ENCODE results near the gene XNDC1N.

XNDC1N gene

GRCh38 chr11:71927820-71928736 lies at the start of gene XNDC1N:
Gene XNDC1N (minus strand): TSS chr11:71928594. CDS start chr11:71923353, 5,241 bp downstream.
- peak; percentile 88 for DNase-seq (ENCODE audit: low spot score)

- DNase-seq (ENCODE audit: low spot score): peak; percentile 59
Observed at GRCh38 chr11:71977743-71978418, 49.5 kb upstream of the XNDC1N start.

GRCh38 chr11:71977090-71977489 lies 48.7 kb upstream of the XNDC1N start:
- no peak for DNase-seq (ENCODE audit: low spot score)

- DNase-seq (ENCODE audit: low spot score): no peak
Observed at GRCh38 chr11:71976551-71976950, 48.2 kb upstream of the XNDC1N start.

GRCh38 chr11:71971680-71972079 lies 43.3 kb upstream of the XNDC1N start:
- DNase-seq (ENCODE audit: low spot score): peak; percentile 42

GRCh38 chr11:71964641-71965040 lies 36.2 kb upstream of the XNDC1N start:
- no peak for DNase-seq (ENCODE audit: low spot score)

GRCh38 chr11:71963468-71963867 lies 35.1 kb upstream of the XNDC1N start:
- DNase-seq (ENCODE audit: low spot score): no peak

GRCh38 chr11:71962428-71963038 lies 34.1 kb upstream of the XNDC1N start:
- no peak for DNase-seq (ENCODE audit: low spot score)

GRCh38 chr11:71955898-71956456 lies 27.6 kb upstream of the XNDC1N start:
- no peak for DNase-seq (ENCODE audit: low spot score)

- no peak for DNase-seq (ENCODE audit: low spot score)
Observed at GRCh38 chr11:71951741-71952310, 23.4 kb upstream of the XNDC1N start.

- no peak for DNase-seq (ENCODE audit: low spot score)
Observed at GRCh38 chr11:71949034-71949433, 20.6 kb upstream of the XNDC1N start.

GRCh38 chr11:71948314-71949027 lies 20.1 kb upstream of the XNDC1N start:
- DNase-seq (ENCODE audit: low spot score): no peak

- peak; percentile 20 for DNase-seq (ENCODE audit: low spot score)
Observed at GRCh38 chr11:71947498-71947897, 19.1 kb upstream of the XNDC1N start.

- DNase-seq (ENCODE audit: low spot score): no peak
Observed at GRCh38 chr11:71946144-71946571, 17.8 kb upstream of the XNDC1N start.

- no peak for DNase-seq (ENCODE audit: low spot score)
Observed at GRCh38 chr11:71940561-71941219, 12.3 kb upstream of the XNDC1N start.

- no peak for DNase-seq (ENCODE audit: low spot score)
Observed at GRCh38 chr11:71937826-71938225, 9.4 kb upstream of the XNDC1N start.

GRCh38 chr11:71936825-71937224 lies 8.4 kb upstream of the XNDC1N start:
- DNase-seq (ENCODE audit: low spot score): no peak

GRCh38 chr11:71935338-71935925 lies 7.0 kb upstream of the XNDC1N start:
- DNase-seq (ENCODE audit: low spot score): no peak

GRCh38 chr11:71934213-71934612 lies 5.8 kb upstream of the XNDC1N start:
- DNase-seq (ENCODE audit: low spot score): no peak

GRCh38 chr11:71933141-71933933 lies 4.9 kb upstream of the XNDC1N start:
- DNase-seq (ENCODE audit: low spot score): no peak

Data from RKO (cell line).